PC-3 (cell line): ENCODE measurements around the gene UBE2E2.

ENCODE experiments used
- CTCF ChIP-seq: fragments of 300-600 bp; sonication (generic); conservative IDR thresholded peaks from 2 replicates; pipeline ENCODE4 v1.5.1; 2017; ENCODE audit warnings: antibody characterized with exemption, low read depth, mild to moderate bottlenecking, low read length
- EZH2phosphoT487 ChIP-seq: fragments of 300-600 bp; sonication (generic); IDR thresholded peaks from 2 replicates; pipeline ENCODE4 v1.6.1; 2018; ENCODE audit warnings: mild to moderate bottlenecking, antibody characterized with exemption, low read length, borderline replicate concordance

GRCh38 chr3:23619705-23620637, 416.8 kb downstream of the UBE2E2 start:
- TF ChIP-seq CTCF, result no peak
- no peak for TF ChIP-seq EZH2phosphoT487
